HepG2 (cell line): ENCODE data around the gene RGP1. TPM values are rescaled to one million over a fixed set of nuclear protein-coding genes. Genes with fewer than 3 reads are reported as not detected.

ENCODE experiments used
- ERF ChIP-seq: IDR thresholded peaks from 2 replicates; pipeline ENCODE4 v1.6.1; 2018; ENCODE audit warnings: missing biosample characterization, missing genetic modification reagents
- ZBTB4 ChIP-seq: sonication (generic); formaldehyde crosslinking; IDR thresholded peaks from 2 replicates; pipeline ENCODE4 v1.4.0; 2020; ENCODE audit warnings: missing genetic modification reagents, mild to moderate bottlenecking, borderline replicate concordance
- ZNF503 ChIP-seq: sonication (generic); formaldehyde crosslinking; IDR thresholded peaks from 2 replicates; pipeline ENCODE4 v1.4.0; 2020; ENCODE audit warnings: missing genetic modification reagents
- polyA plus RNA-seq, 8 experiments: library from polyadenylated mRNA; depleted of rRNA in 3 of 8; stranded (reverse) in 7 of 8; unstranded in 1 of 8; fragments of >200 nt; fragmentation: Illumina TruSeq in 4 of 8; extraction: Trizol in 4 of 8; gene quantifications; 2 replicates each; pipeline versions ENCODE4 v1.2.1 to v1.2.3, GENCODE V29; 2011 to 2016; ENCODE audit warnings: low read depth in 4 of 8, missing spikeins in 1 of 8, mixed read lengths in 1 of 8; ENCODE audit not compliant: insufficient read depth in 1 of 8
- total RNA-seq, 5 experiments: library from RNA; depleted of rRNA; stranded (reverse); fragments of >200 nt; fragmentation: Illumina TruSeq; extraction: Trizol; gene quantifications; 2 replicates each; pipeline ENCODE4 v1.2.3, GENCODE V29; 2016; ENCODE audit warnings: low read depth in 1 of 5
- TF ChIP-seq, protein P1 (sequence below): sonication (generic); formaldehyde crosslinking; IDR thresholded peaks from 2 replicates; pipeline ENCODE4 v1.9.0; 2021; ENCODE audit warnings: missing genetic modification reagents, borderline replicate concordance
- TF ChIP-seq, protein P2 (sequence below): sonication (generic); formaldehyde crosslinking; conservative IDR thresholded peaks from 2 replicates; pipeline ENCODE4 v1.8.0; 2022; ENCODE audit warnings: missing genetic modification reagents

The RGP1 gene
- total and polyA plus RNA-seq, 2 of the 13 experiments (the other 11 are each of a cell fraction or from before 2014, with no cell fraction given), result 12.7 to 21.0 TPM

GRCh38 chr9:35769763-35770162 is 20.7 kb downstream of the RGP1 start (continued):
- TF ChIP-seq, protein P1, sequence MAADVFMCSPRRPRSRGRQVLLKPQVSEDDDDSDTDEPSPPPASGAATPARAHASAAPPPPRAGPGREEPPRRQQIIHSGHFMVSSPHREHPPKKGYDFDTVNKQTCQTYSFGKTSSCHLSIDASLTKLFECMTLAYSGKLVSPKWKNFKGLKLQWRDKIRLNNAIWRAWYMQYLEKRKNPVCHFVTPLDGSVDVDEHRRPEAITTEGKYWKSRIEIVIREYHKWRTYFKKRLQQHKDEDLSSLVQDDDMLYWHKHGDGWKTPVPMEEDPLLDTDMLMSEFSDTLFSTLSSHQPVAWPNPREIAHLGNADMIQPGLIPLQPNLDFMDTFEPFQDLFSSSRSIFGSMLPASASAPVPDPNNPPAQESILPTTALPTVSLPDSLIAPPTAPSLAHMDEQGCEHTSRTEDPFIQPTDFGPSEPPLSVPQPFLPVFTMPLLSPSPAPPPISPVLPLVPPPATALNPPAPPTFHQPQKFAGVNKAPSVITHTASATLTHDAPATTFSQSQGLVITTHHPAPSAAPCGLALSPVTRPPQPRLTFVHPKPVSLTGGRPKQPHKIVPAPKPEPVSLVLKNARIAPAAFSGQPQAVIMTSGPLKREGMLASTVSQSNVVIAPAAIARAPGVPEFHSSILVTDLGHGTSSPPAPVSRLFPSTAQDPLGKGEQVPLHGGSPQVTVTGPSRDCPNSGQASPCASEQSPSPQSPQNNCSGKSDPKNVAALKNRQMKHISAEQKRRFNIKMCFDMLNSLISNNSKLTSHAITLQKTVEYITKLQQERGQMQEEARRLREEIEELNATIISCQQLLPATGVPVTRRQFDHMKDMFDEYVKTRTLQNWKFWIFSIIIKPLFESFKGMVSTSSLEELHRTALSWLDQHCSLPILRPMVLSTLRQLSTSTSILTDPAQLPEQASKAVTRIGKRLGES (CRISPR knock-in tag), result no peak
- TF ChIP-seq ZNF503 (CRISPR knock-in tag), result no peak
- no peak for TF ChIP-seq ZBTB4 (CRISPR knock-in tag)
- TF ChIP-seq ERF (CRISPR knock-in tag), result no peak
- TF ChIP-seq, protein P2, sequence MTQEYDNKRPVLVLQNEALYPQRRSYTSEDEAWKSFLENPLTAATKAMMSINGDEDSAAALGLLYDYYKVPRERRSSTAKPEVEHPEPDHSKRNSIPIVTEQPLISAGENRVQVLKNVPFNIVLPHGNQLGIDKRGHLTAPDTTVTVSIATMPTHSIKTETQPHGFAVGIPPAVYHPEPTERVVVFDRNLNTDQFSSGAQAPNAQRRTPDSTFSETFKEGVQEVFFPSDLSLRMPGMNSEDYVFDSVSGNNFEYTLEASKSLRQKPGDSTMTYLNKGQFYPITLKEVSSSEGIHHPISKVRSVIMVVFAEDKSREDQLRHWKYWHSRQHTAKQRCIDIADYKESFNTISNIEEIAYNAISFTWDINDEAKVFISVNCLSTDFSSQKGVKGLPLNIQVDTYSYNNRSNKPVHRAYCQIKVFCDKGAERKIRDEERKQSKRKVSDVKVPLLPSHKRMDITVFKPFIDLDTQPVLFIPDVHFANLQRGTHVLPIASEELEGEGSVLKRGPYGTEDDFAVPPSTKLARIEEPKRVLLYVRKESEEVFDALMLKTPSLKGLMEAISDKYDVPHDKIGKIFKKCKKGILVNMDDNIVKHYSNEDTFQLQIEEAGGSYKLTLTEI (CRISPR knock-in tag), result no peak
